Astrocyte (in vitro differentiated cells and primary cell): ENCODE results near the gene MS4A1. TPM values are rescaled to one million over a fixed set of nuclear protein-coding genes. Genes with fewer than 3 reads are reported as not detected.

Experiments used
- DNase-seq: peaks from one replicate; pipeline ENCODE4 v3.0.0-alpha.2; 2010; ENCODE audit warnings: low read depth
- FAIRE-seq: peaks from 2 replicates; lab custom pipeline; 2011; peaks lifted over from hg19 to GRCh38; lab: Jason Lieb, UNC
- H2AFZ ChIP-seq: 2 replicates; pipeline ENCODE4 v1.6.0; 2012; ENCODE audit warnings: low read depth, low read length, inconsistent platforms
- H3K27ac ChIP-seq: 2 replicates; pipeline ENCODE4 v1.5.1; 2011; ENCODE audit warnings: low read depth, low read length, inconsistent platforms
- H3K27me3 ChIP-seq: 2 replicates; pipeline ENCODE4 v1.6.0; 2011; ENCODE audit warnings: low read length, inconsistent platforms; ENCODE audit not compliant: insufficient read depth
- H3K36me3 ChIP-seq: 2 replicates; pipeline ENCODE4 v1.5.1; 2011; ENCODE audit warnings: low read length, inconsistent platforms; ENCODE audit not compliant: insufficient read depth
- H3K4me1 ChIP-seq: 2 replicates; pipeline ENCODE4 v1.5.1; 2011; ENCODE audit warnings: low read length, inconsistent platforms; ENCODE audit not compliant: insufficient read depth
- H3K4me2 ChIP-seq: 2 replicates; pipeline ENCODE4 v1.6.0; 2012; ENCODE audit warnings: low read length, inconsistent platforms
- H3K4me3 ChIP-seq: 2 replicates; pipeline ENCODE4 v1.5.1; 2011; ENCODE audit warnings: low read depth, mild to moderate bottlenecking, low read length, inconsistent platforms; ENCODE audit not compliant: insufficient read depth
- H3K79me2 ChIP-seq: 2 replicates; pipeline ENCODE4 v1.6.0; 2012; ENCODE audit warnings: mild to moderate bottlenecking, low read length, inconsistent platforms; ENCODE audit not compliant: insufficient read depth
- H3K9ac ChIP-seq: 2 replicates; pipeline ENCODE4 v1.6.0; 2012; ENCODE audit warnings: mild to moderate bottlenecking, low read length, inconsistent platforms
- H3K9me3 ChIP-seq: 2 replicates; pipeline ENCODE4 v1.5.1; 2012; ENCODE audit warnings: low read depth, mild to moderate bottlenecking, low read length, inconsistent platforms; ENCODE audit not compliant: insufficient read depth
- H4K20me1 ChIP-seq: 2 replicates; pipeline ENCODE4 v1.6.0; 2012; ENCODE audit warnings: low read length, inconsistent platforms; ENCODE audit not compliant: insufficient read depth
- H3K27ac Mint-ChIP-seq: one replicate; pipeline ENCODE4 v1.8.0; 2021; ENCODE audit warnings: mild to moderate bottlenecking, mixed read lengths; ENCODE audit not compliant: unreplicated experiment
- H3K27me3 Mint-ChIP-seq: one replicate; pipeline ENCODE4 v1.8.0; 2021; ENCODE audit warnings: low read depth, mixed read lengths; ENCODE audit not compliant: unreplicated experiment
- H3K36me3 Mint-ChIP-seq: one replicate; pipeline ENCODE4 v1.8.0; 2021; ENCODE audit warnings: low read depth, mixed read lengths; ENCODE audit not compliant: unreplicated experiment
- H3K4me1 Mint-ChIP-seq: one replicate; pipeline ENCODE4 v1.8.0; 2021; ENCODE audit warnings: low read depth, mixed read lengths; ENCODE audit not compliant: unreplicated experiment
- H3K4me3 Mint-ChIP-seq: one replicate; pipeline ENCODE4 v1.8.0; 2021; ENCODE audit warnings: mild to moderate bottlenecking, moderate library complexity, mixed read lengths; ENCODE audit not compliant: unreplicated experiment
- H3K9me3 Mint-ChIP-seq: one replicate; pipeline ENCODE4 v1.8.0; 2021; ENCODE audit warnings: mild to moderate bottlenecking, mixed read lengths; ENCODE audit not compliant: unreplicated experiment
- CTCF ChIP-seq: IDR thresholded peaks from 2 replicates; pipeline ENCODE4 v1.5.1; 2011; ENCODE audit warnings: low read depth, mild to moderate bottlenecking, inconsistent platforms, low read length, moderate library complexity; ENCODE audit not compliant: insufficient read depth
- EZH2 ChIP-seq: IDR thresholded peaks from 2 replicates; pipeline ENCODE4 v1.6.1; 2012; ENCODE audit warnings: mild to moderate bottlenecking, low read length, inconsistent platforms; ENCODE audit not compliant: insufficient read depth
- total RNA-seq: library from RNA; stranded (reverse); gene quantifications from 2 replicates; pipeline ENCODE4 v1.2.1, GENCODE V29; 2021

The MS4A1 gene
- total RNA-seq, 1 donor from 2014 or later, result not detected

- Histone ChIP-seq H3K27ac (no peak overlapping the region), H3K27me3 (no peaks in the 10 kb centered on the region), H4K20me1 (no peaks in the 10 kb centered on the region), H3K4me3 (no peak overlapping the region), H3K9me3 (no peaks in the 10 kb centered on the region), H3K79me2 (no peaks in the 10 kb centered on the region), H3K4me1 (no peaks in the 10 kb centered on the region), H3K4me2 (no peak overlapping the region), H2AFZ (no peak overlapping the region), H3K9ac (no peak overlapping the region), H3K36me3 (no peaks in the 10 kb centered on the region)
- Mint-ChIP-seq H3K27me3 (peaks cover 9% of the 10 kb centered on the region), H3K36me3 (no peaks in the 10 kb centered on the region), H3K9me3 (no peaks in the 10 kb centered on the region), H3K4me3 (no peak overlapping the region), H3K4me1 (no peaks in the 10 kb centered on the region), H3K27ac (no peak overlapping the region)
- FAIRE-seq, result no peak
- no peak for DNase-seq
- TF ChIP-seq EZH2 (no peak), CTCF (no peak)
Observed at GRCh38 chr11:60468829-60469228, 13.2 kb downstream of the MS4A1 start.

- Histone ChIP-seq H2AFZ (no peak overlapping the region), H3K9ac (no peak overlapping the region), H3K36me3 (no peaks in the 10 kb centered on the region), H3K4me3 (no peak overlapping the region), H3K4me1 (no peaks in the 10 kb centered on the region), H3K9me3 (no peaks in the 10 kb centered on the region), H4K20me1 (no peaks in the 10 kb centered on the region), H3K27ac (no peak overlapping the region), H3K4me2 (no peak overlapping the region), H3K27me3 (no peaks in the 10 kb centered on the region), H3K79me2 (no peaks in the 10 kb centered on the region)
- Mint-ChIP-seq H3K4me1 (no peaks in the 10 kb centered on the region), H3K27me3 (peaks cover 4% of the 10 kb centered on the region), H3K36me3 (no peaks in the 10 kb centered on the region), H3K4me3 (no peak overlapping the region), H3K9me3 (no peaks in the 10 kb centered on the region), H3K27ac (no peak overlapping the region)
- TF ChIP-seq CTCF (no peak), EZH2 (no peak)
- no peak for DNase-seq
- no peak for FAIRE-seq
Observed at GRCh38 chr11:60469723-60470122, 14.1 kb downstream of the MS4A1 start.

- FAIRE-seq (no peak), DNase-seq (no peak)
- Histone ChIP-seq H4K20me1 (no peaks in the 10 kb centered on the region), H3K9ac (no peak overlapping the region), H3K27me3 (no peaks in the 10 kb centered on the region), H3K4me1 (no peaks in the 10 kb centered on the region), H3K79me2 (no peaks in the 10 kb centered on the region), H3K27ac (no peak overlapping the region), H3K4me3 (no peak overlapping the region), H2AFZ (no peak overlapping the region), H3K4me2 (no peak overlapping the region), H3K9me3 (no peaks in the 10 kb centered on the region), H3K36me3 (no peaks in the 10 kb centered on the region)
- H3K4me3 Mint-ChIP-seq, result no peak overlapping the region
- H3K36me3 Mint-ChIP-seq, result no peaks in the 10 kb centered on the region
- H3K27ac Mint-ChIP-seq, result no peak overlapping the region
- H3K9me3 Mint-ChIP-seq, result no peaks in the 10 kb centered on the region
- no peaks in the 10 kb centered on the region for H3K27me3 Mint-ChIP-seq
- H3K4me1 Mint-ChIP-seq, result no peaks in the 10 kb centered on the region
- no peak for TF ChIP-seq CTCF
- no peak for TF ChIP-seq EZH2
Observed at GRCh38 chr11:60477035-60477445, 21.4 kb downstream of the MS4A1 start.
